OCI-LY7 (cell line): Measurements from ENCODE around the gene GRID2IP. TPM values are rescaled to one million over a fixed set of nuclear protein-coding genes. Genes with fewer than 3 reads are reported as not detected.

Source experiments
- BruUV-seq: library from RNA; stranded (reverse); fragments of 400-500 nt; replicated peaks from 2 replicates; lab custom pipeline; 2021; lab: Mats Ljungman, UMichigan
- CTCF ChIA-PET: fragments of 300-600 bp; sonication (Branson Sonifier 250); formaldehyde crosslinking; loops from one replicate; lab custom pipeline; 2022; ENCODE audit warnings: antibody characterized with exemption; ENCODE audit not compliant: unreplicated experiment; lab: Charles Lee
- POLR2A ChIA-PET: fragments of 300-600 bp; sonication (Branson Sonifier 250); formaldehyde crosslinking; loops from one replicate; lab custom pipeline; 2022; ENCODE audit warnings: antibody characterized with exemption; lab: Charles Lee
- DNase-seq: peaks from one replicate; pipeline ENCODE4 v3.0.0-alpha.2; 2015; ENCODE audit warnings: low spot score
- H2AFZ ChIP-seq: fragments of 200-600 bp; sonication (generic), shearing (Covaris generic); 2 replicates; pipeline ENCODE4 v1.6.1; 2014; ENCODE audit warnings: mild to moderate bottlenecking, antibody characterized with exemption, low read length, moderate library complexity
- H3K27ac ChIP-seq: fragments of 200-600 bp; sonication (generic); 2 replicates; pipeline ENCODE4 v1.5.1; 2014; ENCODE audit warnings: mixed run types, low read depth, mild to moderate bottlenecking, moderate library complexity, low read length, inconsistent platforms; ENCODE audit not compliant: poor library complexity, severe bottlenecking
- H3K36me3 ChIP-seq: fragments of 200-600 bp; sonication (generic); 2 replicates; pipeline ENCODE4 v1.6.1; 2014; ENCODE audit warnings: mild to moderate bottlenecking, antibody characterized with exemption, low read length, moderate library complexity, mixed read lengths; ENCODE audit not compliant: insufficient read depth
- H3K4me1 ChIP-seq: fragments of 200-600 bp; sonication (generic); 2 replicates; pipeline ENCODE4 v1.5.1; 2014; ENCODE audit warnings: mild to moderate bottlenecking, low read length; ENCODE audit not compliant: insufficient read depth, poor library complexity, severe bottlenecking
- H3K4me2 ChIP-seq: fragments of 200-600 bp; sonication (generic); 2 replicates; pipeline ENCODE4 v1.6.1; 2014; ENCODE audit warnings: mild to moderate bottlenecking, low read length
- H3K4me3 ChIP-seq: fragments of 200-600 bp; sonication (generic); 2 replicates; pipeline ENCODE4 v1.5.1; 2014; ENCODE audit warnings: mild to moderate bottlenecking, low read depth, low read length; ENCODE audit not compliant: poor library complexity, severe bottlenecking
- H3K79me2 ChIP-seq: fragments of 200-600 bp; sonication (generic); 2 replicates; pipeline ENCODE4 v1.6.1; 2016; ENCODE audit warnings: low read depth, mild to moderate bottlenecking, low read length, moderate library complexity, mixed read lengths; ENCODE audit not compliant: insufficient read depth
- H3K9me2 ChIP-seq: fragments of 200-600 bp; sonication (generic); 2 replicates; pipeline ENCODE4 v1.6.1; 2016; ENCODE audit warnings: mild to moderate bottlenecking, low read length, mixed read lengths; ENCODE audit not compliant: insufficient read depth
- H3K9me3 ChIP-seq: fragments of 200-600 bp; sonication (generic); 2 replicates; pipeline ENCODE4 v1.6.1; 2014; ENCODE audit warnings: mild to moderate bottlenecking, mixed run types, low read length, mixed read lengths
- H4K20me1 ChIP-seq: fragments of 200-600 bp; sonication (generic); 2 replicates; pipeline ENCODE4 v1.6.1; 2014; ENCODE audit warnings: mild to moderate bottlenecking, antibody characterized with exemption, low read length, moderate library complexity, mixed read lengths; ENCODE audit not compliant: insufficient read depth
- CTCF ChIP-seq: fragments of 200-600 bp; sonication (generic); conservative IDR thresholded peaks from 2 replicates; pipeline ENCODE4 v1.5.1; 2014; ENCODE audit warnings: mild to moderate bottlenecking, antibody characterized with exemption, low read length, moderate library complexity, mixed read lengths
- EZH2phosphoT487 ChIP-seq: fragments of 200-600 bp; sonication (generic); IDR thresholded peaks from 2 replicates; pipeline ENCODE4 v1.6.1; 2018; ENCODE audit warnings: low read depth, borderline replicate concordance, mild to moderate bottlenecking, mixed run types, antibody characterized with exemption, low read length, moderate library complexity, mixed read lengths
- intact Hi-C: fragments of 100-400 bp; cut with micrococcal nuclease; formaldehyde crosslinking; loops from one replicate; pipeline ENCODE4 v1.10.0; 2022; ENCODE audit not compliant: unreplicated experiment
- total RNA-seq, 2 experiments: library from RNA; depleted of rRNA in 1 of 2; stranded (reverse); fragments of >200 nt in 1 of 2; shearing (Covaris generic) in 1 of 2; gene quantifications; 2 replicates each; pipeline ENCODE4 v1.2.3, GENCODE V29; 2014 to 2022

Gene GRID2IP
- total RNA-seq, 2 experiments from 2014 or later = 0.16 to 0.32 TPM

DNA sequence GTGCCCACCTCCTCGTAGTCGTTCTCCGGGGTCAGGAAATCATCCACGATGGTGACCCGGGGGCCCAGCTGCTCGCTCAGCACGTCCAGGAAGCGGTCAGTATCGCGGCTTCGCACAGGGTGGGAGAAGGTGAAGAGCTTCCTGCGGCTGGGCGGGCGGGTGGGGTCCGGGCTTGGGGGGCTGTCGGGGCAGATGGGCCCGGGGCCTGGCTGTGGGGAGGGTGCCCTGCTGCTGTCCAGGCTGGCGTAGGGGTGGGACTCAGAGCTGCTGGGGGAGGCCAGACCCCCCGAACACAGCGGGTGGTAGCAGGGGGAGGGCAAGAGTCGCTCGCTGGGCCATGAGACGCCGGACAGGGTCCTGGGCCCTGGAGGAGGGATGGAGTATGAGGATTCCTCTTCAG lies 42.3 kb downstream of the GRID2IP start:
- no TSS peak for BruUV-seq
- no peak overlapping the region for H3K4me3 ChIP-seq
- H3K27ac ChIP-seq = no peak overlapping the region

GRCh38 chr7:6508539-6508938 lies 42.7 kb downstream of the GRID2IP start:
- Histone ChIP-seq H3K4me1 (peaks cover 9% of the 10 kb centered on the region), H3K79me2 (no peaks in the 10 kb centered on the region), H2AFZ (no peak overlapping the region), H3K36me3 (no peaks in the 10 kb centered on the region), H4K20me1 (no peaks in the 10 kb centered on the region), H3K9me3 (no peaks in the 10 kb centered on the region), H3K27ac (no peak overlapping the region), H3K4me2 (no peak overlapping the region), H3K9me2 (no peaks in the 10 kb centered on the region), H3K4me3 (no peak overlapping the region)
- no peak for TF ChIP-seq EZH2phosphoT487
- no peak for TF ChIP-seq CTCF
- ChIA-PET POLR2A (no interaction called here), CTCF (no interaction called here)
- DNase-seq = no peak
- intact Hi-C loops = no loop called here
- no TSS peak for BruUV-seq

More for the DNA sequence above, 42.3 kb downstream of the GRID2IP start:
- intact Hi-C loops = no loop called here
- TF ChIP-seq CTCF = no peak
- no peak for TF ChIP-seq EZH2phosphoT487
- ChIA-PET POLR2A (no interaction called here), CTCF (no interaction called here)
- H3K4me1 ChIP-seq = peaks cover 9% of the 10 kb centered on the region
- DNase-seq = no peak
- H3K9me3 ChIP-seq = no peaks in the 10 kb centered on the region
- H3K4me2 ChIP-seq = no peak overlapping the region
- H3K79me2 ChIP-seq = no peaks in the 10 kb centered on the region
- no peaks in the 10 kb centered on the region for H3K9me2 ChIP-seq
- no peak overlapping the region for H2AFZ ChIP-seq
- no peaks in the 10 kb centered on the region for H4K20me1 ChIP-seq
- no peaks in the 10 kb centered on the region for H3K36me3 ChIP-seq

- ChIA-PET POLR2A (interaction anchor here (0.6 kb wide), 1 partner anchor 67 kb away, joined by 3 read pairs; no protein-coding TSS in a partner anchor), CTCF (no interaction called here)
- Histone ChIP-seq H3K9me3 (no peaks in the 10 kb centered on the region), H3K4me2 (no peak overlapping the region), H3K4me3 (no peak overlapping the region), H3K4me1 (peaks cover 12% of the 10 kb centered on the region), H3K9me2 (no peaks in the 10 kb centered on the region), H3K27ac (no peak overlapping the region), H4K20me1 (no peaks in the 10 kb centered on the region), H2AFZ (no peak overlapping the region), H3K79me2 (no peaks in the 10 kb centered on the region), H3K36me3 (no peaks in the 10 kb centered on the region)
- intact Hi-C loops = no loop called here
- BruUV-seq = no TSS peak
- no peak for DNase-seq
- TF ChIP-seq EZH2phosphoT487 (no peak), CTCF (no peak)
Observed at GRCh38 chr7:6507906-6508305, 43.4 kb downstream of the GRID2IP start.
